ENCODE measurements around the gene ARTN. TPM values are rescaled to one million over a fixed set of nuclear protein-coding genes. Genes with fewer than 3 reads are reported as not detected.

ARTN gene, protein sequence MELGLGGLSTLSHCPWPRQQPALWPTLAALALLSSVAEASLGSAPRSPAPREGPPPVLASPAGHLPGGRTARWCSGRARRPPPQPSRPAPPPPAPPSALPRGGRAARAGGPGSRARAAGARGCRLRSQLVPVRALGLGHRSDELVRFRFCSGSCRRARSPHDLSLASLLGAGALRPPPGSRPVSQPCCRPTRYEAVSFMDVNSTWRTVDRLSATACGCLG
- 133 and 139 TPM in 2 replicates for total RNA-seq

DNA sequence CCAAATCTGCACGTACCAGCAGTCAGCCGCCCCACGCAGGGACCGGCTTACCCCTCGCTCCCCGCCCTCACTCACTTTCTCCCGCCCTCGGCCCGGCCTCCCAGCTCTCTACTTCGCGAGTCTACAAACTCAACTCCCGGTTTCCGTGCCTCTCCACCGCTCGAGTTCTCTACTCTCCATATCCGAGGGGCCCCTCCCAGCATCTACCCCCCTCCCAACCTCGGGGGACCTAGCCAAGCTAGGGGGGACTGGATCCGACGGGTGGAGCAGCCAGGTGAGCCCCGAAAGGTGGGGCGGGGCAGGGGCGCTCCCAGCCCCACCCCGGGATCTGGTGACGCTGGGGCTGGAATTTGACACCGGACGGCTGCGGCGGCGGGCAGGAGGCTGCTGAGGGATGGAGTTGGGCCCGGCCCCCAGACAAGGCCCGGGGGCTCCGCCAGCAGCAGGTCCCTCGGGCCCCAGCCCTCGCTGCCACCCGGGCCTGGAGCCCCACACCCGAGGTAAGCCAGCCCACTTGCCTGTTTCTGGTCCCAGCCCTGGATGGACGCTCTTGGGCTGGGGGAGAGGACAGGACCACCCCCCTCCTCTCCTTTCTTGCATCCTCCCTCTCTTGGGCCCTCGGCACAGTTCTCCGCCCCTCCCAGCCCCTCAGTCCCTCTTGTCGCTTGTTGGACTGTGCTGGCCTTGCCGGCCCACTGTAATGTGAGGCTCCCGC lies at the start of gene ARTN:
Gene ARTN, plus strand, starts transcription at position 416 of the 715 bp plus-strand sequence. CDS start 1,856 bp downstream, outside the sequence.

DNA sequence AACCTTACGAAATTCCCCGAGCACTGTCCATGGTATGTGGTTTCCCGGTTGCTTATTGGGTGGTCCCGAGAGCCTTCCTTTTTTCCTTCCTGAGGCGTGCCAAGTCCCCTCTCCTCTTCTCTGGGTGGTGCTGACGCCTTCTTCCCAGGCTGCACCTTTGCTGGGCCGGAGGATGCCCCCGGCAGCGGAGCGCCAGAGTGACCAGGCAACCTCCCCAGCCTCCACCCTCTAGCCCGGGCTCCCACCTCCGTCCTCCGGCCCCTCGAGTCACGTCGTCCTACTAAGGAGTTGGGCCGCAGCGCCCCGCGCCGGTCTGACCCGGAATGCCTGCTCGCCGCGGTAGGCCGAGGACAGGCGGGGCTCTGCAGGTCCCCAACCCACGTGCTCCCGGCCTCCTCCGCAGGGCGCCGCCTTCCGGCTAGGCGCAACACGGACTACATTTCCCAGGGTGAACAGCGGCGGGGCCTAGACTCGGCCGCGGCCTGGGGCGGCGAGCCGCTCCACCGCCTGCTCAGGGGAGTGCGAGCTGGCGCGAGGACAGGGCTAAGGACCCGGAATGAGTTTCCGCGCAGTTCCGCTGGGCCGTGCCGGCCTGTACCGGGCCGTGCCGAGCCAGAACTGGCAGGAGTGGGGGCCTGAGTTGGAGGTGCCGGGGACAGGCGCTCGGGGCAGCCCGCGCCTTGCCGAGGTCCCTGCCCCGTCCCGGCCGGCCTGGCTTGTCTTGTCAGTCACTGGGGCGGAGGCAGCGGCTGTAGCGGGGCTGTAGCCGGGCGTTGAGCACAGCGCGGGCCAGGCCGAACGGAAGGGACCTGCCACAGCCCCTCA lies 12.8 kb downstream of the ARTN start, which contains the start of gene IPO13:
Gene IPO13, plus strand, starts transcription at position 715 of the 825 bp plus-strand sequence. CDS start 651 bp downstream, outside the sequence.

DNA sequence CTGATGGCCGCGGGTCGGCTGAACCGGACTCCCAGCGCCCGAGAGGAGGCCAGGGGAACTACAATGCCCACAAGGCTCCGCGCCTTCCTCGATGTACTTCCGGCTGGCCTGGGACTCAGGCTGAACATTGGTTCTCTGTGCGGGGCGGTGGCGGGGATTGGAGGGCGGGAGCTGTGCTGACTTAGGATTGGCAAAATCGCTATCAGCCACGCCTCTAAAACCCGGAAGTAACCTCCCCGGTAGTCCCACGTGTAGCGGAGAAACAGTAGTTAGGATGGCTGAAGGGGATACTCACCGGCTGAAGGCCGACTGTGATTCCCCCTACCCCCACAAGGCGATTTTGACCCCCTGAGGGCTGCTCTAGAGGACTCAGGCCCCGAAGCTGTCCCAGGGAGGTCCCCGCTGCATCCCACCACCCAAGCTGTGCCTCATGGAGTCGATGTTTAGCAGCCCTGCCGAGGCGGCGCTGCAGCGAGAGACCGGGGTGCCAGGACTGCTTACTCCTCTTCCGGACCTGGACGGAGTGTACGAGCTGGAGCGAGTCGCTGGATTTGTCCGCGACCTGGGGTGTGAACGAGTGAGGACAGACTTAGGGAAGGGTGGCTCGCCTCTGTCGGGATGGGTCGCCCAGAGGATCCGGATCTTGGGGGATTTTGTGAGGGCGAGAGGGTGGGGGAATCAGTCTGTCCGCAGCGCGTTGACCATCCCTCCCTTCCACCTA lies 36.3 kb downstream of the ARTN start, which contains the start of gene DPH2:
Gene DPH2, plus strand, starts transcription at position 265 of the 721 bp plus-strand sequence. Its CDS starts 166 bp downstream, at position 431.

DNA sequence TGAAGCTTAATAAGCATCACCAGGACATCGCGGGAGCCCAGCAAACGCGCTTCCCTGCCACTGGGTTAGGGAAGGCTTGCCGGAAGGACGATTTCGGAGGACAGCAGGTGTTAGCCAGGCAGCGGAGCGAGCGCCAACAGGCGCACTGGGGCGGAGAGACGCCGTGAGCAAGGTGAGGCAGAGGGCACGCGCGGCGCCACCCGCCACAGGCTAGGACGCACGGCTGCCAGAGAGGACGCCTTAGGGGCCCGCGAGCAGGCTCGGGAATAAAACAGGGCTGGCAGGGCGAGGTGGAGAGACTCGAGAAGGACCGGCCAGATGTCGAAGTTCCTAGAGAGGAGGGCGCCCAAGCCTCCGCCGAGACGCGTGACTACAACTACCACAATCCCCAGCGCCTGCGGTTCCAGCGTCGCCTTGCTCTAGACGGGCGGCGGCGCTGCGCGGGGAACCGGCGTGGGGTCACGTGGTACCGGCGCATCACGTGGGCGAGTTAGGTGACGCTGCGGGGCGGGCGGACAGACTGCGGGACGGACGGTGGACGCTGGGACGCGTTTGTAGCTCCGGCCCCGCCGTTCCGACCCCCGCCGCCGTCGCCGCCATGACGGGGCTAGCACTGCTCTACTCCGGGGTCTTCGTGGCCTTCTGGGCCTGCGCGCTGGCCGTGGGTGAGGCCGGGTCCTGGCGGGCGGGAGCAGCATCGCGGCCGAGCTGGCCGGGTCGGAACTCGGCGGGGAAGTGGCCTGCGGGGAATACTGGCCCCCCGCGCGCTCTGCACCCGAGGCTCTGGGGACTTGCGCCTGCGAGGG lies 41.0 kb downstream of the ARTN start, which contains the start of gene ATP6V0B:
Gene ATP6V0B, plus strand, starts transcription at position 518 of the 806 bp plus-strand sequence. Its CDS starts 81 bp downstream, at position 599.

DNA sequence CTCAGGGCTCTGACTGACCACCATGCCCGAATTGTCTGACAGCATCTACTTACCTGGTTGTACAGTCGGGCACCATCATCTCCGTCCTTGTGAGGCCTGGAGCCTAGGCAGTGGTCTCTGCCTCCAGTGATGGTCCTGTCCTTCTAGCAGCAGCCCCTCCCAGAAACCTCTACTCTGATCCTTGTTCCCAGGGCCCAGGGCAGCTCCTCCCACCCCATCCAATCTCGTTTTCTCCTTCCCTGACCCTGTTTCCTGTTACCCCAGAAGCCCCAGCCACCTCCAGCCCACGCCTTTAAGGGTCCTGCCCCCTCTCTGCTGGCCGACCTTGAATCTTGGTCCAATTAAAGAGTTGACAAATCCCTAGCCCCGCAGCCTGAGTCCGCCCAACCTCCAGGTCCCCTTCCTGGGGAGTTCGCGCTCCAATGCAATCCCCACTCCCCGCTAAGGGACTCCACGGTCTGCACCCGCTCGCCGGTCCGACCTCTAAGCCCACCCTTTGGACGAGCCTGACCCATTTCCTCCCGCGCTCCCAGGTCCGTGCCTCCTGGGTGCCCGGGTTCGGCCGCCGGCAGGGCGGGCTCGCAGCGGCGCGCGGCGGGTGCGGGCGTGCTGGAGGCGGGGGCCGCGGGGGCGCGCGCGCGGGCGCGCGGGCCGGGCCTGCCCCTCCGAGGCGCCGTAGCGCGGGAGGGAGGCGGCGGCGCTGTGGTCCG lies 45.1 kb downstream of the ARTN start, which contains the start of gene B4GALT2:
Gene B4GALT2, plus strand, starts transcription at position 660 of the 710 bp plus-strand sequence. CDS start 1,951 bp downstream, outside the sequence.

Other genes with a start within 250 kb of the ARTN start
- 14.7 and 17.2 TPM in 2 replicates for gene ST3GAL3, start 226.3 kb upstream of the ARTN start, total RNA-seq
- 26.2 and 33.2 TPM in 2 replicates for gene IPO13, start 13.1 kb downstream of the ARTN start, total RNA-seq
- gene DPH2, start 36.2 kb downstream of the ARTN start, total RNA-seq = 15.0 and 32.5 TPM in 2 replicates
- gene ATP6V0B, start 41.2 kb downstream of the ARTN start, total RNA-seq = 175 and 230 TPM in 2 replicates
- gene B4GALT2, start 45.4 kb downstream of the ARTN start, total RNA-seq = 135 and 155 TPM in 2 replicates
- gene CCDC24, start 57.8 kb downstream of the ARTN start, total RNA-seq = 7.1 and 9.1 TPM in 2 replicates
- 9.1 and 12.0 TPM in 2 replicates for gene SLC6A9, start 97.7 kb downstream of the ARTN start, total RNA-seq
- gene KLF17, start 185.0 kb downstream of the ARTN start, total RNA-seq = not detected in 2 replicates
- not detected in 2 replicates for gene KLF18, start 207.8 kb downstream of the ARTN start, total RNA-seq

All from hair follicular keratinocyte (primary cell).